IMR-90 (cell line): ENCODE data around the gene OTUD7B. TPM values are rescaled to one million over a fixed set of nuclear protein-coding genes. Genes with fewer than 3 reads are reported as not detected.

Source experiments
- ATAC-seq: fragments of 200-7000 bp; cut with Tn5 transposase; 2 replicates; pipeline ENCODE4 v1.9.1; 2020; ENCODE audit warnings: low read depth, mild to moderate bottlenecking, moderate library complexity
- BruUV-seq: library from RNA; stranded (reverse); fragments of 400-500 nt; replicated peaks from 2 replicates; lab custom pipeline; 2021; lab: Mats Ljungman, UMichigan
- CTCF ChIA-PET: fragments of 300-600 bp; formaldehyde crosslinking; extraction: SDS; loops from one replicate; lab custom pipeline; 2021; ENCODE audit warnings: antibody characterized with exemption; lab: Yijun Ruan, JAX
- POLR2A ChIA-PET: fragments of 300-600 bp; sonication (Branson Sonifier 250); formaldehyde crosslinking; loops from one replicate; lab custom pipeline; 2022; ENCODE audit warnings: antibody characterized with exemption; ENCODE audit not compliant: unreplicated experiment; lab: Charles Lee
- DNase-seq: peaks from one replicate; pipeline ENCODE4 v3.0.0; 2013
- H2AFZ ChIP-seq: replicated peaks from 2 replicates; pipeline ENCODE3; 2013; ENCODE audit warnings: low read length, mild to moderate bottlenecking; ENCODE audit not compliant: poor library complexity
- H2AK5ac ChIP-seq: 2 replicates; pipeline ENCODE4 v1.6.1; 2013; ENCODE audit warnings: low read depth, low read length, inconsistent platforms
- H2AK9ac ChIP-seq: replicated peaks from 2 replicates; pipeline ENCODE3; 2013; ENCODE audit warnings: mild to moderate bottlenecking, low read depth, low read length, moderate library complexity; ENCODE audit not compliant: poor library complexity
- H2BK120ac ChIP-seq: 2 replicates; pipeline ENCODE4 v1.6.1; 2013; ENCODE audit warnings: low read depth, low read length, inconsistent platforms
- H2BK15ac ChIP-seq: 3 replicates; pipeline ENCODE4 v1.6.1; 2013; ENCODE audit warnings: low read depth, low read length, inconsistent platforms
- H2BK20ac ChIP-seq: 2 replicates; pipeline ENCODE4 v1.6.1; 2013; ENCODE audit warnings: low read depth, mild to moderate bottlenecking, inconsistent platforms, low read length, moderate library complexity
- H2BK5ac ChIP-seq: 2 replicates; pipeline ENCODE4 v1.6.1; 2013; ENCODE audit warnings: mild to moderate bottlenecking, low read depth, low read length, inconsistent platforms; ENCODE audit not compliant: poor library complexity, severe bottlenecking
- H3K14ac ChIP-seq: replicated peaks from 2 replicates; pipeline ENCODE4 v1.6.1; 2013; ENCODE audit warnings: low read depth, low read length, inconsistent platforms
- H3K18ac ChIP-seq: 2 replicates; pipeline ENCODE4 v1.6.1; 2013; ENCODE audit warnings: low read depth, low read length, control low read depth
- H3K23ac ChIP-seq: 2 replicates; pipeline ENCODE4 v1.6.1; 2013; ENCODE audit warnings: low read depth, low read length, inconsistent platforms
- H3K27ac ChIP-seq: 2 replicates; pipeline ENCODE4 v1.5.1; 2013; ENCODE audit warnings: mild to moderate bottlenecking, control low read depth, low read length; ENCODE audit not compliant: insufficient read depth
- H3K27me3 ChIP-seq: 2 replicates; pipeline ENCODE4 v1.6.1; 2013; ENCODE audit warnings: low read length; ENCODE audit not compliant: control insufficient read depth, insufficient read depth
- H3K36me3 ChIP-seq: 2 replicates; pipeline ENCODE4 v1.6.1; 2013; ENCODE audit warnings: low read length, mixed read lengths; ENCODE audit not compliant: control insufficient read depth, insufficient read depth
- H3K4ac ChIP-seq: 2 replicates; pipeline ENCODE4 v1.6.1; 2013; ENCODE audit warnings: low read depth, low read length, inconsistent platforms
- H3K4me1 ChIP-seq: 2 replicates; pipeline ENCODE4 v1.6.1; 2013; ENCODE audit warnings: low read length, mixed read lengths; ENCODE audit not compliant: control insufficient read depth, insufficient read depth
- H3K4me2 ChIP-seq: 2 replicates; pipeline ENCODE4 v1.6.1; 2013; ENCODE audit warnings: low read depth, mild to moderate bottlenecking, control low read depth, low read length, moderate library complexity
- H3K4me3 ChIP-seq: 2 replicates; pipeline ENCODE4 v1.5.1; 2013; ENCODE audit warnings: low read depth, mild to moderate bottlenecking, control low read depth, low read length, moderate library complexity; ENCODE audit not compliant: insufficient read depth
- H3K56ac ChIP-seq: 2 replicates; pipeline ENCODE4 v1.6.1; 2013; ENCODE audit warnings: low read length, inconsistent platforms; ENCODE audit not compliant: insufficient read depth; ENCODE audit errors: extremely low read depth
- H3K79me1 ChIP-seq, 2 experiments: 2 replicates each; pipeline ENCODE4 v1.6.1; 2013; ENCODE audit warnings: low read length in 2 of 2, inconsistent platforms in 1 of 2, low read depth in 1 of 2
- H3K9ac ChIP-seq: 2 replicates; pipeline ENCODE4 v1.6.1; 2013; ENCODE audit warnings: low read depth, low read length, control low read depth
- H3K9me1 ChIP-seq: 2 replicates; pipeline ENCODE4 v1.6.1; 2013; ENCODE audit warnings: low read length, inconsistent platforms; ENCODE audit not compliant: insufficient read depth
- H3K9me3 ChIP-seq: 2 replicates; pipeline ENCODE4 v1.6.1; 2013; ENCODE audit warnings: low read length; ENCODE audit not compliant: control insufficient read depth, insufficient read depth
- H4K20me1 ChIP-seq: 2 replicates; pipeline ENCODE4 v1.6.1; 2013; ENCODE audit warnings: low read length, inconsistent platforms; ENCODE audit not compliant: insufficient read depth
- H4K5ac ChIP-seq: 2 replicates; pipeline ENCODE4 v1.6.1; 2013; ENCODE audit warnings: mild to moderate bottlenecking, low read depth, low read length, control low read depth
- H4K8ac ChIP-seq, 2 experiments: 2 replicates each; pipeline ENCODE4 v1.6.1; 2013; ENCODE audit warnings: low read depth in 2 of 2, low read length in 2 of 2, control low read depth in 1 of 2, inconsistent platforms in 1 of 2
- H4K91ac ChIP-seq: 2 replicates; pipeline ENCODE4 v1.6.1; 2013; ENCODE audit warnings: low read depth, low read length, inconsistent platforms; ENCODE audit not compliant: insufficient read depth
- ELK1 ChIP-seq: fragments of 150-350 bp; IDR thresholded peaks from 2 replicates; pipeline ENCODE4 v1.6.1; 2016; ENCODE audit warnings: low read depth, mild to moderate bottlenecking, low read length, moderate library complexity, borderline replicate concordance
- FOS ChIP-seq: fragments of 150-350 bp; IDR thresholded peaks from 2 replicates; pipeline ENCODE4 v1.6.1; 2016; ENCODE audit warnings: low read depth, low read length
- MXI1 ChIP-seq: IDR thresholded peaks from 2 replicates; pipeline ENCODE4 v1.6.1; 2012; ENCODE audit warnings: low read depth, mild to moderate bottlenecking, low read length, moderate library complexity, borderline replicate concordance
- RCOR1 ChIP-seq: IDR thresholded peaks from 2 replicates; pipeline ENCODE4 v1.6.1; 2012; ENCODE audit warnings: mild to moderate bottlenecking, low read length, improper control_type of control experiment; ENCODE audit not compliant: insufficient replicate concordance
- SMC3 ChIP-seq: fragments of 150-350 bp; IDR thresholded peaks from 2 replicates; pipeline ENCODE4 v1.6.1; 2016; ENCODE audit warnings: low read depth, mild to moderate bottlenecking, antibody characterized with exemption, low read length, moderate library complexity
- USF2 ChIP-seq: fragments of 150-350 bp; IDR thresholded peaks from 2 replicates; pipeline ENCODE4 v1.6.1; 2017; ENCODE audit warnings: mild to moderate bottlenecking, antibody characterized with exemption, low read length, low read depth
- WGBS, 2 experiments: methylation state at CpG; one replicate each; pipeline versions ENCODE4 v1.1.5 to v1.1.7; 2013; ENCODE audit warnings: missing lambda C conversion rate in 2 of 2; ENCODE audit not compliant: insufficient read length in 1 of 2; ENCODE audit errors: extremely low coverage in 2 of 2; 5-methylcytosine and 5-hydroxymethylcytosine counted together
- dilution Hi-C: fragments of 300-500 bp; cut with HindIII; formaldehyde crosslinking; loops from one replicate; pipeline ENCODE4 v1.14.3; 2018; ENCODE audit warnings: low sequenced_read_pairs; ENCODE audit not compliant: unreplicated experiment
- in situ Hi-C: fragments of 300-500 bp; cut with MboI; formaldehyde crosslinking; loops from 3 replicates; pipeline ENCODE4 v1.14.3; 2019; ENCODE audit warnings: low sequenced_read_pairs, inconsistent platforms, mixed read lengths
- intact Hi-C: fragments of 100-400 bp; cut with micrococcal nuclease; formaldehyde crosslinking; loops from 2 replicates; pipeline ENCODE4 v1.10.0; 2022
- polyA plus RNA-seq, 3 experiments: library from polyadenylated mRNA; depleted of rRNA; stranded (reverse); fragments of >200 nt; gene quantifications; 2 replicates each; pipeline ENCODE4 v1.2.3, GENCODE V29; 2012; ENCODE audit warnings: low replicate concordance in 1 of 3
- total RNA-seq: library from RNA; depleted of rRNA; stranded (reverse); fragments of >200 nt; gene quantifications from 2 replicates; pipeline ENCODE4 v1.2.3, GENCODE V29; 2012

OTUD7B gene
- total and polyA plus RNA-seq, 2 of the 4 experiments (the other 2 are of a cell fraction), result 7.5 to 18.6 TPM

- Histone ChIP-seq H3K23ac (no peak overlapping the region), H2AFZ (no peak overlapping the region), H3K9me3 (no peaks in the 10 kb centered on the region), H3K79me1 (peaks cover 8 to 61% of the 10 kb centered on the region in 2 experiments; a peak in 3 of 4 replicates), H3K9me1 (peaks cover 32% of the 10 kb centered on the region), H3K36me3 (peaks cover 18% of the 10 kb centered on the region), H4K8ac (no peak overlapping the region), H3K4ac (no peak overlapping the region), H3K18ac (no peak overlapping the region), H3K56ac (no peak overlapping the region), H2BK15ac (no peak overlapping the region), H2AK9ac (no peak overlapping the region), H3K27me3 (no peaks in the 10 kb centered on the region), H2BK5ac (no peak overlapping the region), H2BK120ac (no peak overlapping the region), H3K4me1 (peaks cover 12% of the 10 kb centered on the region), H4K20me1 (no peaks in the 10 kb centered on the region), H4K91ac (no peak overlapping the region), H3K14ac (no peak overlapping the region), H3K9ac (no peak overlapping the region), H2BK20ac (no peak overlapping the region), H4K5ac (no peak overlapping the region), H3K4me3 (no peak overlapping the region), H2AK5ac (no peak overlapping the region), H3K4me2 (no peak overlapping the region), H3K27ac (no peak overlapping the region)
- WGBS, 2 experiments, result no CpG with 5 or more reads among the region's 2 CpGs
- DNase-seq (no peak), ATAC-seq (no peak)
- intact Hi-C loops, result no loop called here
- POLR2A ChIA-PET, result no interaction called here
- CTCF ChIA-PET, result no interaction called here
- TF ChIP-seq RCOR1, result no peak
- TF ChIP-seq USF2, result no peak
- TF ChIP-seq ELK1, result no peak
- TF ChIP-seq FOS, result no peak
- no peak for TF ChIP-seq MXI1
- no peak for TF ChIP-seq SMC3
- dilution Hi-C loops, result no loop called here
- in situ Hi-C loops, result no loop called here
- no TSS peak for BruUV-seq
These were observed 76.2 kb downstream of the OTUD7B start for GRCh38 chr1:149934356-149934755.
